ENCODE data around the gene NDUFC2. TPM values are rescaled to one million over a fixed set of nuclear protein-coding genes. Genes with fewer than 3 reads are reported as not detected.
"Not testable (repeated sequence)": the region's sequence is repeated elsewhere in the genome, so short reads cannot be mapped to it uniquely, and the experiment has no call there.

NDUFC2 gene
- total RNA-seq, 1 donor from 2014 or later, result 112 TPM

DNA sequence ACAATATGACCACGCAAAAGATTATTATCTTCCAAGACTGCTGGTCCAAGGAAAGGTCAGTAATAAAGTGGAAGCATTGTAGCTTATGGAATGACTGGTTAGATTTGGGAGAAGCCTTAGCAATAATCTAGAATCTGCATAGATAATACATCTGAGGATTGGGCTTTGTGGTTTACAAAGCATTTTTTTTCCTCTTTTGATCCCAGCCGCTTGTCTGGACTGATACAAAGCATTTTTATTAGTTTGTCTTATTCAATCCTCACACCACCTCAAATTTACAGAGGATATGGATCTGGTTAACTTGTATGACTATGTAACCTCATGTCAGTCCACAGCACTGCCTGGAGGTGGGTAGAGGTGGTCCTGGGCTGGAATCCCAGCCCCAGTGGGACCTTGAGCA lies 17.0 kb downstream of the NDUFC2 start:
- Histone ChIP-seq H3K9me3 (no peaks in the 10 kb centered on the region), H3K4me3 (no peak overlapping the region), H3K27ac (no peak overlapping the region), H3K27me3 (no peaks in the 10 kb centered on the region), H3K36me3 (peaks cover 4 to 6% of the 10 kb centered on the region in 2 donors), H3K4me1 (peaks cover 0 to 14% of the 10 kb centered on the region in 2 donors)
- no peak for DNase-seq (ENCODE audit: low spot score in 2 of 2)
- intact Hi-C loops (cut with DNase I), result no loop called here
- TF ChIP-seq, protein P1, sequence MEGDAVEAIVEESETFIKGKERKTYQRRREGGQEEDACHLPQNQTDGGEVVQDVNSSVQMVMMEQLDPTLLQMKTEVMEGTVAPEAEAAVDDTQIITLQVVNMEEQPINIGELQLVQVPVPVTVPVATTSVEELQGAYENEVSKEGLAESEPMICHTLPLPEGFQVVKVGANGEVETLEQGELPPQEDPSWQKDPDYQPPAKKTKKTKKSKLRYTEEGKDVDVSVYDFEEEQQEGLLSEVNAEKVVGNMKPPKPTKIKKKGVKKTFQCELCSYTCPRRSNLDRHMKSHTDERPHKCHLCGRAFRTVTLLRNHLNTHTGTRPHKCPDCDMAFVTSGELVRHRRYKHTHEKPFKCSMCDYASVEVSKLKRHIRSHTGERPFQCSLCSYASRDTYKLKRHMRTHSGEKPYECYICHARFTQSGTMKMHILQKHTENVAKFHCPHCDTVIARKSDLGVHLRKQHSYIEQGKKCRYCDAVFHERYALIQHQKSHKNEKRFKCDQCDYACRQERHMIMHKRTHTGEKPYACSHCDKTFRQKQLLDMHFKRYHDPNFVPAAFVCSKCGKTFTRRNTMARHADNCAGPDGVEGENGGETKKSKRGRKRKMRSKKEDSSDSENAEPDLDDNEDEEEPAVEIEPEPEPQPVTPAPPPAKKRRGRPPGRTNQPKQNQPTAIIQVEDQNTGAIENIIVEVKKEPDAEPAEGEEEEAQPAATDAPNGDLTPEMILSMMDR (IDR thresholded peaks at IDR 0.05), result no peak

DNA sequence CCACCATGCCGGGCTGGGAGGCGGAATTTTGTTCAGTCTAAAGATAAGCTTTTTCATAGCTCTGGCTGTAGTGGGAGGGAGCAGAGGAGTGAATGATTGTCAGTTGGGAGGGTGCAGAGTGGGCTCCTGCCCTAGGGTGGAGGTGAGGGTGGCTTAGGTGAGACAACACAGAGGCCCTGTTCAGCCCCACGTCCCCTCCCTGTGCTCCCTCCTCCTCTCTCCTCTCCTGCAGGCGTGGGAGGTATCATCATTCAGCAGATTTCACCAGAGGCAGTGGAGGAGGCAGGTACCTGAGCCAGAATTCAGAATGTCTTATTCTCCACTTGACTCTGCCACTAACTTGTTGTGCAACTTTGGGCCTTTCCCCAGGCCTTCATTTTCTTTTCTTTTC lies 17.7 kb downstream of the NDUFC2 start:
- H3K36me3 ChIP-seq, result no peaks in the 10 kb centered on the region
- H3K27ac ChIP-seq, result peak overlapping the region; percentile 38 to 58
- DNase-seq (ENCODE audit: low spot score in 2 of 2), result no peak
- H3K27me3 ChIP-seq, result no peaks in the 10 kb centered on the region
- intact Hi-C loops (cut with DNase I), result no loop called here
- no peaks in the 10 kb centered on the region for H3K9me3 ChIP-seq
- H3K4me3 ChIP-seq, result no peak overlapping the region
- H3K4me1 ChIP-seq, result peaks cover 0 to 14% of the 10 kb centered on the region in 2 donors
- TF ChIP-seq, protein P1 (IDR thresholded peaks at IDR 0.05), result no peak

DNA sequence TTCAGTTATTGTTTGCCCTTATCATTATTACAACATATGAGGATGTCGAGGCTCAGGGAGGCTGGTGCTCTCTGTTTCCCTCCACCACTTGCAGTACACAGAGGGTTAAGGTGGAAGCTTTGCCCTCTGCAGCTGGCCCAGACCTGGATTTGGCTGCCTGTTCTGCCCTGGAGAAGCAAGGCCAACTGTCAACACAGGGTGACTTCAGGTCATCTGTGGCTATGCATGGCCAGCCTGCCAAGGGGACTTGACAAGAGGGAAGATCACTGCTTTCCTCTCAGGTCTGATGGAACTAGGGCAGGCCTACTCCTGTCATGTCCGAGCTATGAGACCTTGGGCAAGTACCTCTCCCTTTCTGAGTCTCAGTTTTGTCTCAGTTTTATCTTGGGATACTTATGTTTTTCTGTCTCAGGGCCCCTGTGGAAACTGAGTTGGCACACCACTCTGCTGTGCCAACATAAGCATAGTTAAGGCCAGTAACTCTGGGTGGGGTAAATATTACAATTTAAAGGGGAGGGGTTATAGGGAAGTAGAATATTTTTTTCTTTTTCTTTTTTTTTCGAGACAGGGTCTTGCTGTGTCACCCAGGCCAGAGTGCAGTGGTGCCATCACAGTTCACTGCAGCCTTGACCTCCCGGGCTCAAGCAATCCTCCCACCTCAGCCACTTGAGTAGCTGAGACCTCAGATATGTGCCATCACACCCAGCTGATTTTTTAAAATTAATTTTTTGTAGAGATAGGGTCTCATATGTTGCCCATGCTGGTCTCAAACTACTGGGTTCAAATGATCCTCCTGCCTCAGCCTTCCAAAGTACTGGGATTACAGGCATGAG lies 18.4 kb downstream of the NDUFC2 start:
- no peak overlapping the region for H3K4me3 ChIP-seq
- H3K27ac ChIP-seq, result peak overlapping the region; percentile 38 to 58
- no peaks in the 10 kb centered on the region for H3K9me3 ChIP-seq
- peaks cover 0 to 14% of the 10 kb centered on the region in 2 donors for H3K4me1 ChIP-seq
- no peaks in the 10 kb centered on the region for H3K36me3 ChIP-seq
- TF ChIP-seq, protein P1 (IDR thresholded peaks at IDR 0.05), result no peak
- no peak for DNase-seq (ENCODE audit: low spot score in 2 of 2)
- intact Hi-C loops (cut with DNase I), result no loop called here
- H3K27me3 ChIP-seq, result no peaks in the 10 kb centered on the region

DNA sequence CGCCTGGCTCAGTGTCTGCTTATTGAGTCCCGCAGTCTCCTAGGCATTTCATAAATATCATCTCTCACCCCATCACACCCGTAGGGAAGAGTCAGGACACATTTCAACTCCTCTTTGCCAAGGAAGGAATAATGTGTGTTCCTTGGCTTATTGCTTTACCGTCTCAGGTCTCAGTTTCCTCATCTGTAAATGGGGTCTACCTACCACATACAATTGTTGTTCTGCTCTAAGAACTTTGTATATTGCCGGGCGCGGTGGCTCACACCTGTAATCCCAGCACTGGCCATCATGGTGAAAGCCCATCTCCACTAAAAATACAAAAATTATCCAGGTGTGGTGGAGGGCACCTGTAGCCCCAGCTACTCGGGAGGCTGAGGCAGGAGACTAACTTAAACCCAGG lies 19.1 kb downstream of the NDUFC2 start:
- peaks cover 0 to 14% of the 10 kb centered on the region in 2 donors for H3K4me1 ChIP-seq
- H3K27me3 ChIP-seq, result no peaks in the 10 kb centered on the region
- no peaks in the 10 kb centered on the region for H3K9me3 ChIP-seq
- intact Hi-C loops (cut with DNase I), result no loop called here
- H3K4me3 ChIP-seq, result no peak overlapping the region
- peak overlapping the region in 1 of 2 donors; percentile 38 for H3K27ac ChIP-seq
- no peak for DNase-seq (ENCODE audit: low spot score in 2 of 2)
- no peaks in the 10 kb centered on the region for H3K36me3 ChIP-seq
- TF ChIP-seq, protein P1 (IDR thresholded peaks at IDR 0.05), result no peak

DNA sequence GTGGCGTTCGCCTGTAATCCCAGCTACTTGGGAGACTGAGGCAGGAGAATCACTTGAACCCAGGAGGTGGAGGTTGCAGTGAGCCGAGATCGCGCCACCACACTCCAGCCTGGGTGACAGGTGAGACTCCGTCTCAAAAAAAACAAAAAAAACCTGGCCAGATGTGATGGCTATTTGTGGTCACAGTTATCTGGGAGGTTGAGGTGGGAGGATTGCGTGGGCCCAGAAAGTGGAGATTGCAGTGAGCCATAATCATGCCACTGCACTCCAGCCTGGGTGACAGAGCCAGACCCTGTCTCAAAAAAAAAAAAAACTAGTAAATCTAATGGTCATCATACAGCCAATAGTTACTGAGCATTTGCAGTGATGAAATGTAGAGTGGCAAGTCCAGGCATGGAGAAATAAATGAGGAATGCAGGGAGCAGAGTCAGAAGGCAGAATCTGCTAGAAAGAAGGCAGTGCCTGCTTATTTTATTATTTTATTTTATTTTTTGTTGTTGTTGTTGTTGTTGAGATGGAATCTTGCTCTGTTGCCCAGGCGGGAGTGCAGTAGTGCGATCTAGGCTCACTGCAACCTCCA lies 19.8 kb downstream of the NDUFC2 start:
- peaks cover 0 to 14% of the 10 kb centered on the region in 2 donors for H3K4me1 ChIP-seq
- H3K27ac ChIP-seq; H3K9me3 ChIP-seq; H3K36me3 ChIP-seq; DNase-seq (ENCODE audit: low spot score in 2 of 2); H3K4me3 ChIP-seq; H3K27me3 ChIP-seq; intact Hi-C loops (cut with DNase I): not testable (repeated sequence)

DNA sequence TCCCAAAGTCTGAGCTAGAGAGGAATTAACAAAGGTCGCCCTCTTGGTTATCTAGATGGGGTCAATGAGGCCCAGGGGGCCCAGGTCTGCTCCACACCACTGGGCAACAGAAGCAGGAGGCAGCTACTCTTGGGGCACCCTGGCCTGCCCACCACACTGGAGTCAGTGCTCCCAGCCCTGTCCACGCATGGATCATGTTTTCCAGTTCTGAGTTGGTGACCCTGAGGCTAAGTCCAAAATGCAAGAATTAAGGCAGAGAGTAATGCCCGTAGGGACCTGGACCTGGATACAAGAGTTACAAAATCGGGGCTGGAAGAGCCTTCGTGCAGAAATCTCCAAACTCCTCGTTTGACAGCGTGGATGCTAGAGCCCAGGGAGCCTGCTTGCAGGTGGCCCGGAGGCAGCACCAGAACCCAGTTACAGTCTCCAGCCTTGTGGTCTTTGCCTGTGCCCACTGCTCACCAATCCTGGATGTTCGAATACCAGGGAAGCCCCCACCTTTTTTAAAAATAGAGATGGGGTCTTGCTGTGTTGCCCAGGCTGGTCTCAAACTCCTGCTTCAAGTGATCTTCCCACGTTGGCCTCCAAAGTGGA lies 22.1 kb downstream of the NDUFC2 start:
- Histone ChIP-seq H3K27ac (no peak overlapping the region), H3K36me3 (no peaks in the 10 kb centered on the region), H3K27me3 (no peaks in the 10 kb centered on the region), H3K4me3 (no peak overlapping the region), H3K9me3 (no peaks in the 10 kb centered on the region), H3K4me1 (peaks cover 0 to 14% of the 10 kb centered on the region in 2 donors)
- DNase-seq (ENCODE audit: low spot score in 2 of 2), result no peak
- TF ChIP-seq, protein P1 (IDR thresholded peaks at IDR 0.05), result no peak
- intact Hi-C loops (cut with DNase I), result no loop called here
